Epithelial cell of esophagus (primary cell): ENCODE measurements around the gene COL25A1.

Experiments
- DNase-seq: peaks from one replicate; pipeline ENCODE4 v3.0.0; 2010; ENCODE audit warnings: low read depth
- H3K4me3 ChIP-seq: 2 replicates; pipeline ENCODE4 v1.5.1; 2011; ENCODE audit warnings: mild to moderate bottlenecking, low read length, control low read depth
- TF ChIP-seq, protein P1 (sequence below): IDR thresholded peaks from 2 replicates; pipeline ENCODE4 v1.5.1; 2011; ENCODE audit warnings: low read depth, mild to moderate bottlenecking, low read length, control low read depth, inconsistent platforms; ENCODE audit not compliant: insufficient read depth; ENCODE audit errors: missing control alignments

Gene COL25A1

DNA sequence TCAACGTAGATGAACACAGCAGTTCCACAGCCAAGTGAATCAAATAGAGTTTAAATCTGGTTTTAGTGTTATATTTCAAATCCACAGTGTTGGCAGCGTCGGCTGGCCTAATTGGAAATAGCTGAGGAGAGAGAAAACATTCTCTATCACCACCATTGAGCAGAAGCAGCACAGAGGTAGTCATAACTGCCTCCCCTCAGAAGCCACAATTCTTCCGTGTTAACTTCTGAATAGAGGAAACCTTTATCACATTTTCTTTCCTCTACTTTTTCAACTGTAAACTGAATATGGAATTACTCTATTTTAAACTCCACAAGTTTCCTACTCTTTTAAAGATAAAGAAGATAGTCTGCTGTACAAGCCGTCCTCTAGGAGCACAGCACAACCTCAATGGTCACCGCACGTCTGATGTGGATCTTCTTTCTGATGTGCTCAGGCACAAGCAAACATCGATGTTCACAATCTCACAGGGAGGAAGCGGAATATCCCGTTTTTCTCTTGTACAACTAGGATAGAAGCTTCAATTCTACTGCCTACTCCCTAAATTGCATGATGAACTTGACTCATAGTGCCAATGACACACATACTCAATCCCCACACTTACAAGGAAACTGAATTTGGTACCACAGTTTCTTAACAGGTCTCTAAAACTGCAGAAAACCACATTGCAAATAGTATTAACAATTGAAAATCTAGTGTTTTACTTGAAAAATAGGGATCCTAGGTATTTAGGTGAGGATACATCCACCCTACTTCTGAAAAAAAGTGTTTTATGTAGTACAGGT is 321.8 kb downstream of the COL25A1 start:
- TF ChIP-seq, protein P1, sequence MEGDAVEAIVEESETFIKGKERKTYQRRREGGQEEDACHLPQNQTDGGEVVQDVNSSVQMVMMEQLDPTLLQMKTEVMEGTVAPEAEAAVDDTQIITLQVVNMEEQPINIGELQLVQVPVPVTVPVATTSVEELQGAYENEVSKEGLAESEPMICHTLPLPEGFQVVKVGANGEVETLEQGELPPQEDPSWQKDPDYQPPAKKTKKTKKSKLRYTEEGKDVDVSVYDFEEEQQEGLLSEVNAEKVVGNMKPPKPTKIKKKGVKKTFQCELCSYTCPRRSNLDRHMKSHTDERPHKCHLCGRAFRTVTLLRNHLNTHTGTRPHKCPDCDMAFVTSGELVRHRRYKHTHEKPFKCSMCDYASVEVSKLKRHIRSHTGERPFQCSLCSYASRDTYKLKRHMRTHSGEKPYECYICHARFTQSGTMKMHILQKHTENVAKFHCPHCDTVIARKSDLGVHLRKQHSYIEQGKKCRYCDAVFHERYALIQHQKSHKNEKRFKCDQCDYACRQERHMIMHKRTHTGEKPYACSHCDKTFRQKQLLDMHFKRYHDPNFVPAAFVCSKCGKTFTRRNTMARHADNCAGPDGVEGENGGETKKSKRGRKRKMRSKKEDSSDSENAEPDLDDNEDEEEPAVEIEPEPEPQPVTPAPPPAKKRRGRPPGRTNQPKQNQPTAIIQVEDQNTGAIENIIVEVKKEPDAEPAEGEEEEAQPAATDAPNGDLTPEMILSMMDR, result no peak
- no peak for DNase-seq
- no peak overlapping the region for H3K4me3 ChIP-seq

DNA sequence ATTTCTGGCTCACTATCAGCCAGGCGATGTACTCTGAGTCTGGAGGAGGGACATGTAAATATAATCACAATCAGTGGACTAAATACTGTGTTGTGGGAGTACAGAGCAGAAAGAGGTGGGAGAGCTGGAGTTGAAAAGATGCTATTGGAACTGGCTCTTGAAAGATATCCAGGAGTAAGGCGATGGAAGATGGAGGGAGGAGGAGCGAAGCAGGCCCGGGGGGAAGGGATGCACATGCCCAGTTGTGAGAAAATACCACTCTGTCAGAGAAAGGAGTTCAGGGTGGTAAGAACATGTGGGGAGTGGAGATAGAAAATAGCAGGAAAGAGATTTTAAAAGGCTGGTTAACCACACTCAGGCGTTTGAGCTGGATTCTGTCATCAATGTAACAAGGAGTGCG is 322.7 kb downstream of the COL25A1 start:
- TF ChIP-seq, protein P1, result no peak
- H3K4me3 ChIP-seq, result no peak overlapping the region
- DNase-seq, result no peak

DNA sequence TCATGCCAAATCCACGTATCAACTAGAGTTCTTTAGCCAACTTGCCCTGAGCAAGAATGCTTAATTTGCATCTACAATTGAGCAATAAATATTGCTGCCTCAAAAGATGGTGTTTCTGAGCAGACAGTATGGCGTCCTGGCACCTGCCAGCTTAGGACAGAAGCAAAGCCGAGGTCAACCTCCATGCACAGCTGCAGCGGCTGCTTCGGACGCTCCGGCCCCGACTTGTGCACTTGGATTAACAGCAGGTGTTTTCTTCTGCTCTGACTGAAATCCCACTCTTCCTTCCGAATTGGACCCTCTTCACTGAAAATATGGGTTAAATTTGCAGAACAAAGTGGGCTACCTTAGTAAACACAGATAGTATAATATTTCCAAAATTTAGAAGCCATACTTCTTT is 324.4 kb downstream of the COL25A1 start:
- H3K4me3 ChIP-seq, result no peak overlapping the region
- TF ChIP-seq, protein P1, result no peak
- no peak for DNase-seq

DNA sequence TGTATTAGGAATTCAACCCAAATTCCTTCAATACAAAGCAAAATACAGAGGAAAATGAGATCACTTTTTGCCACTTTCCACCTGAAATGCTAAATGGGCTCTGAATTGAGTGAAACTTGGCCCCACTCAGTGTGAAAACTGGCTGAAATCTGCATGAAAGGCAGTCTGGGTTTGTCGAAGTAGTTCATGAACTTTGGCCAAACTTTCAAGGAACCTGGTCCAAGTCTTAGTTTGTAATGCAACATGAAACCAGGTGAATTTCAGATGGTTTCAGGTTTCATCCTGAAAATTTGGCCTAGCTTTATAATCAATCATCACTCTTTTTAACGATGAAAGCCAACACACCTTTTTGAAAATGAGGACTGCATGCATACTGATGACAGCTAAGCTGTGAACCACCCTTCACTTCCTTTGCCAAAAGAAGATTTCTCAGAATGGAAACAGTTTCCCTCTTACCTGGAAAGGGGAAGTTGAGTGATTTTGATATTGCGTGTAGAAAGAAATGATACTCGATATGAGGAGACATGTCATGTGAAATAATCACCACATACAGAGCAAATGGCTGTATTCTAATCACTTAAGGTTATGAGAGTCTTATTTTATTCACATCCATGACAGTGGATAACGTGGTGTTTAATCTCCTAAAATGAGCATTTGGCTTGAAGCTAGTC is 329.7 kb downstream of the COL25A1 start:
- no peak overlapping the region for H3K4me3 ChIP-seq
- TF ChIP-seq, protein P1, result no peak
- no peak for DNase-seq

DNA sequence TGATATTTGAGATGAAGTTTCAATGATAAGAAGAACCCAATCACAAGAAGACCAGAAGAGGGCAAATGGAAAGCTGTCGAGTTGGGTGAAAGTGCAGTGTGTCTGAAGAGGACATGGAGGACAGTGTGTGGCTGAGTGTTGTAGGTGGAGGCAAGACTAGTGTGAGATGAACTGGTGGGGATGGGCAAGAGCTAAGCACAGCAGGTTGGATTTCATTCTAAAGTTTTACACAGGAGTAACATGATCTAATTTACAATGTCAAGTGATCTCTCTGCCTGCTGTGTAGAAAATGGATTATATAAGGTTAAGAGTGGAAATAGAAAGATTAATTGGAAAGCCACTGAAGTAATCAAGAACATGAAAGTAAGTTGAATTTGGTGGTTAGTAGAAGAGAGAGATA is 331.0 kb downstream of the COL25A1 start:
- TF ChIP-seq, protein P1, result no peak
- DNase-seq, result no peak
- no peak overlapping the region for H3K4me3 ChIP-seq

DNA sequence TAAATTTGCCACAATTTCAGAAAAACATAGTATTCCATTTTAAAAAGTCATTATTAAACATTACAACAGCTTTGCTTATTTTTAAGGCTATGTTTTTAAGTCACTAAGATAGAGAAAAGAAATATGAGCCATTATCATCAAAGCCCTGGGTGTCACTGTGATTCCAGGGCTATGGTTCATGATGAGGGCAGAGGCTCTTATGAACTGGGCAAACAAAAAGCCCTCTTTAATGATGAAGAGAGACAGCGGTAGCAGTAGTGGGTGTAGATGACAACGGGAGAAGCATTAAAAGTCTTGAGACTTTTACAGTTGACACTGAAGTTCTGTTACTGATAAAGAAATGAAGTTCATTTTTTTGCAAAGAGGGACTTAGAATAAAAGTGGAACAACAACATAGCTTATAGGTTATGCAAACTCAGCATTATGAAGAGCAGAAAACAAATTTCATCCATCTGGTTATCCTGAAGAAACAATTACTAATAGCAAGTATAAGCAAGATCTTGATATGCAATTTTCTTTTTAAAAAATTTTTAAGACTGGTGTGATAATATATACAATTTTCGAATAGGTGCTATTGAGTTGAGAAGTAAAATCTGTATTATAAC is 336.9 kb downstream of the COL25A1 start:
- no peak overlapping the region for H3K4me3 ChIP-seq
- TF ChIP-seq, protein P1, result no peak
- DNase-seq, result no peak
